OCI-LY3 (cell line): ENCODE measurements around the gene KRT35.

Experiments
- EZH2phosphoT487 ChIP-seq: fragments of 200-600 bp; shearing (Covaris generic); IDR thresholded peaks from 2 replicates; pipeline ENCODE4 v1.6.1; 2018; ENCODE audit warnings: antibody characterized with exemption, mixed run types, low read depth
- TF ChIP-seq, protein P1 (sequence below): fragments of 200-600, 300-600 bp; sonication (generic); IDR thresholded peaks from 2 replicates; pipeline ENCODE4 v1.5.1; 2014; ENCODE audit warnings: antibody characterized with exemption, low read length, low read depth

DNA sequence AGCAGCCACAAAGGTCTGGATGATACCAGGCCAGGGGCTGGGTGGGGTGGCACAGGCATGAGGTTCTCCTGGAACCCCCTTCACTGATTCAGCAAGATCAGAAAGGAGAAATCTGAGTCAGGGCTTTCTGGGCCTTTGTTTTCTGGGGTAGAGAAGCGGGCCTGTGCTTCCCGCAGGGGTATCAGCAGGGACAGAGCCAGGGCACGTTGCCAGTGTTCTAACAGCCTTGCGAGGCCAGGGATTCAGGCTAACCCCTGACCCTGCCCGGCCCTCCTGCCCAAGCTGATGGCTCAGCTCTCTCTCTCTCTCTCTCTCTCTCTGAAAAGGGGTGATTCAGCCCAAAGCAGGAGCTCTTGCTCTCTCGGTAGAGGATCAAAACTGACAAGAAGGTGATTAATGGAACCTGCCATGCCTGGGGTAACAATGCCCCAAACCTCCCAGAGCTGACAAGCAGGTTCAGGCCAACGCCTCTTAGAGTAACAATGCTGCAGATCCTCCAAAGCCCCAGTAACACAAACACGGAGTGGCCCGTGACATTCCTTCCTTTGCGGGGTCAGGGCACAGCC is 26.4 kb upstream of the KRT35 start:
- TF ChIP-seq, protein P1, sequence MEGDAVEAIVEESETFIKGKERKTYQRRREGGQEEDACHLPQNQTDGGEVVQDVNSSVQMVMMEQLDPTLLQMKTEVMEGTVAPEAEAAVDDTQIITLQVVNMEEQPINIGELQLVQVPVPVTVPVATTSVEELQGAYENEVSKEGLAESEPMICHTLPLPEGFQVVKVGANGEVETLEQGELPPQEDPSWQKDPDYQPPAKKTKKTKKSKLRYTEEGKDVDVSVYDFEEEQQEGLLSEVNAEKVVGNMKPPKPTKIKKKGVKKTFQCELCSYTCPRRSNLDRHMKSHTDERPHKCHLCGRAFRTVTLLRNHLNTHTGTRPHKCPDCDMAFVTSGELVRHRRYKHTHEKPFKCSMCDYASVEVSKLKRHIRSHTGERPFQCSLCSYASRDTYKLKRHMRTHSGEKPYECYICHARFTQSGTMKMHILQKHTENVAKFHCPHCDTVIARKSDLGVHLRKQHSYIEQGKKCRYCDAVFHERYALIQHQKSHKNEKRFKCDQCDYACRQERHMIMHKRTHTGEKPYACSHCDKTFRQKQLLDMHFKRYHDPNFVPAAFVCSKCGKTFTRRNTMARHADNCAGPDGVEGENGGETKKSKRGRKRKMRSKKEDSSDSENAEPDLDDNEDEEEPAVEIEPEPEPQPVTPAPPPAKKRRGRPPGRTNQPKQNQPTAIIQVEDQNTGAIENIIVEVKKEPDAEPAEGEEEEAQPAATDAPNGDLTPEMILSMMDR: no peak
- no peak for TF ChIP-seq EZH2phosphoT487
